ENCODE data around the gene NEU3.
"Not testable (repeated sequence)": the region's sequence is repeated elsewhere in the genome, so short reads cannot be mapped to it uniquely, and the experiment has no call there.

Gene NEU3

GRCh38 chr11:74984730-74985129 lies 4.0 kb upstream of the NEU3 start:
- no peak for DNase-seq (ENCODE audit: low read depth in 2 of 2)

DNA sequence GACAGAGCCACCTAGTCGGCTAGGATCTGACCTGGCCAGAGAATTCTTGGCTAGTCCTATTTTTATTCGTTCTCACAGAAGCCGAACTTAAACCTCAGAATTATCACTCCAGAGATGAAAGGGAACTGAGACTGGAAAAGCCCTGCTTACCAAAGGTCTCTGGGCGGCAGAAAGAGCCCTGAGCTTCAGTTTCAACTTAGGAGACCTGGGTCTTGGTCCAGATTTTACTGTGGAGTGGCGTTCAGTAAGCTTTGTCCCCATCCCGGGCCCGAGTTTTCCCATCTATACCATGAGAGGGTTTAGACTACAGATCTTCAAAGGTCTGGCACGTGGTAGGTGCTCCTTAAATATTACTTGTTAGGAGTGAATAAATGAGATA lies 516 bp downstream of the NEU3 start:
- no peak for DNase-seq (ENCODE audit: low read depth in 2 of 2)

DNA sequence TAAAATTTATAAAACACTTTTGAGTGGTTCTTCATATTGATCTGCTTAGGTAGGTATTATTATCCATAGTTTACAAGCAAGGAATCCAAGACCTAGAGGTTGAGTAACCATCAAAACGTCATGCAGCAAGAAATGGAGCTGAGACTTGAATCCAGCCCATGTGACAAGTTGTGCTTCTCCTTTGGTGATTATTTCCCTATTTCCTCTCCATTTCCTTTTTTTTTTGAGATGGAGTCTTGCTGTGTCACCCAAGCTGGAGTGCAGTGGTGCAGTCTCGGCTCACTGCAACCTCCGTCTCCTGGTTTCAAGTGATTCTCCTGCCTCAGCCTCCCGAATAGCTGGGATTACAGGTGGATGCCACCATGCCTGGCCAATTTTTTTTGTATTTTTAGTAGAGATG lies 1.4 kb downstream of the NEU3 start:
- not testable (repeated sequence) for DNase-seq (ENCODE audit: low read depth in 2 of 2)

DNA sequence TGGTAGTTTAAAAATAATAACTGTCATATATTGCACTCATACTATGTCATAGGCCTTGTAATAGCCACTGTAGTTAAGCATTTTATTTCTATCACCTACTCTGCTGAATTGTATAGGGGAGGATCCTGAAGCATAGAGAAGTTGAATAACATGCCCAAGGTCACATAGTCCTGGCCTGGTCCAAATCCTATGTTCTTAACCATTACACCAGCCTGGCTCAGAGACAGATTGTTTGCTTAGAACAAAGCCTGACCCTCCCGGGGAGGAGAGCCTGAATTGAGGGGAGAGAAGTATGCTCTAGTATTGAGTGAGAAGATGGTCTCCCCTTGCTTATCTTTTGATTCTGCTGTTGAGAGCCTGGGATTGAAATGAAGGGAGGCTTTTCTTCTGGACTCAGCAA lies 2.2 kb downstream of the NEU3 start:
- DNase-seq (ENCODE audit: low read depth in 2 of 2) = no peak

DNA sequence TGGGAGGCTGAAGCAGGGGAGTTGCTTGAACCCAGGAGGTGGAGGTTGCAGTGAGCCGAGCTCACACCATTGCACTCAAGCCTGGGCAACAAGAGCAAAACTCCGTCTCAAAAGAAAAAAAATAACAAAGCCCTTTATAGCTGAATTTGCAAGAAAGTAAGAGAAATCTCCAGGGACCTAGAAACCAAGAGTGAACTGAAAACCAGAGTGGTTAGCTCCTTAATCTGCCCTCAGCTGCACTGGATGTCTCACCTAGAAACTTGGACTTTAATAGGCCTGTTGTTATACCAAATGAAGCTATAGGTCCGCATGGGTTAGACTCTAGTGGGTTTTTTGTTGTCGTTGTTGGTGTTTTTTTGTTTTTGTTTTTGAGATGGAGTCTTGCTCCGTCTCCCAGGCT lies 4.1 kb downstream of the NEU3 start:
- no peak for DNase-seq (ENCODE audit: low read depth in 2 of 2)

DNA sequence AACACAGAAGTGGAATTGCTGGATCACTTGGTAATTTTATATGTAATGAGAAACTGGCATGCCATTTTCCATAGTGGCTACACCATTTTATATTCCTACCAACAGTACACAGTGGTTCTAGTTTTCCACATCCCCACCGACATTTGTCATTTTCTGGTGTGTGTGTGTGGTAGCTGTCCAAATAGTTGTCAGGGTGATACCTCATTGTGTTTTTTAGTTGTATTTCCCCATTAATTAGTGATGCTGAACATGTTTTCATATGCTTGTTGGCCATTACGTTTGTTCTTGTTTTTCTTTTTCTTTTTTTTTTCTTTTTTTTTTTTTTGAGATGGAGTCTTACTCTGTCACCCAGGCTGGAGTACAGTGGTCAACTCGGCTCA lies 12.2 kb downstream of the NEU3 start:
- DNase-seq (ENCODE audit: low read depth in 2 of 2) = no peak

DNA sequence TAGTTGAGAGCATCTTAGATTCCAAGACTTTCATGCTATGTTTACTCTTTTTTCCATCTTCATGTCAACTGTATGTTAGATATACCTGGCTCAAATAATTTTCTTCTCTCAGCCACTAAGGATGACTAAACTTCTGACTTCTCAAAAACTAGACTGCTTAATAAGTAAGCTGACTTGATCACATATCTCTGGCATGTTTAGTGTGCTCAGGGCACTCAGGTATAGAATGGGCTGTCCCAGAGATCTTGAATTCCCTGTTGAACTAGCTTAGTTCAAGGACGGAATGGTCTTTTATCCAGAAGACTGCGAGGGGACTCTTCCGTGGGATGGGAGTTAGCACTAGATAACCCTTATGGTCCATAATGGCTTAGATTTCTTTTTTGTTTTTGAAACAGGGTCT lies 13.0 kb downstream of the NEU3 start:
- no peak for DNase-seq (ENCODE audit: low read depth in 2 of 2)

GRCh38 chr11:75002516-75002915 lies 13.8 kb downstream of the NEU3 start:
- DNase-seq (ENCODE audit: low read depth in 2 of 2) = no peak

GRCh38 chr11:75004215-75004614 lies 15.5 kb downstream of the NEU3 start:
- DNase-seq (ENCODE audit: low read depth in 2 of 2) = no peak

DNA sequence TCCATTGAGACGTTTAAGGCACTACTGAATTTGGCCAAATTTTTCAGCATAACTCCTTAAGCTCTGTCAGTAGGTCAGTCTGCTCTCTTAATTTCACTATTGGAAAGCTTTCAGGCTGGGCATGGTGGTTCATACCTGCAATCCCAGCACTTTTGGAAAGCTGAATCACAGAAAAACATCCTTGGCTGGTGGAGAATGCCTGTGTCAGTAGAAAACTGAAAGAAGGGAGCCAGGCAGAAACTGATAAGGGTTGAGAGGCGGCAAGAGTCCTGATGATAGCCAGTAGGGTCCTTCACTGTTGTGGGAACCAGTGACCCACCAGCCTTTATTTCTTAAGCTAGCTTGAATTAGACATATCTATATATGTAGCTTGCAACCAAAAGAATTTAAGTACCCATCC lies 22.6 kb downstream of the NEU3 start:
- no peak for DNase-seq (ENCODE audit: low read depth in 2 of 2)

DNA sequence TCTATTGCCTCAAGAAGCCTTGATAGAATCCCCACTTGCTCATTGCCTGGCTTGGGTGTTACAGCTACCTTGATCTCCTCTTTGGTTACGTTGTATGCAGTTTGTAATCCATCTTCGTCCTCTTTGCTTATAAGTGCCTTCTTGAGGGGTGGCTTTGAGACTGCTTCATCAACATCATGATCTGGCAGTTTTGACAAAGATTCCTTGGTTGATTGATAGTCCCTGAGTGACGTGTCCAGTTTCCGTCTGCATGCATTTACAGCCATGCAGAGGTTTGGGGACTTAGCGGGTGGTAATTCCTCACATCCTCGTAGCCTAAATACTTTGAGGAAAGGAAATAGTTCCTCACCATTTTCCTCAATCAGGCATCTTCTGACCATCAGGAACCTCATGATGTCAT lies 23.1 kb downstream of the NEU3 start:
- DNase-seq (ENCODE audit: low read depth in 2 of 2) = no peak

- no peak for DNase-seq (ENCODE audit: low read depth in 2 of 2)
Observed at GRCh38 chr11:75013051-75013450, 24.3 kb downstream of the NEU3 start.

DNA sequence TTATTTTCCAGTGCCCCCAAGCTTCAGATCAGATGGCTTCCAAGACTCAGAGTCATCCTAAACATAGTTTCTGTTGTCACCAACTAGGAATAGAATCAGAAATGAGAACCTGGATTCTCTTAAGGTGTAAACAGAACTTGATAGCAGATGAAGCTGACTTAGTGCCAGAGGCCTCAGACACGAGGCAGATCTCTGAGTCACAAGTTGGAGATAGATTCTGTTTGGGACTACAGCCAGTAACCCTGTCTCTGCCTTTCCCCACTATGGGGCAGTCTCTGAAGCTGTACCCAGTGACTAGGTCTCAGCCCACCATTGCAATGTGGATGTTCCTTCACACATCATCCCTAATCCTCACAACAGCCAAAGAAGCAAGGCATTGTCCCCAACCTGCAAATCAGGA lies 25.4 kb downstream of the NEU3 start:
- DNase-seq (ENCODE audit: low read depth in 2 of 2) = no peak

DNA sequence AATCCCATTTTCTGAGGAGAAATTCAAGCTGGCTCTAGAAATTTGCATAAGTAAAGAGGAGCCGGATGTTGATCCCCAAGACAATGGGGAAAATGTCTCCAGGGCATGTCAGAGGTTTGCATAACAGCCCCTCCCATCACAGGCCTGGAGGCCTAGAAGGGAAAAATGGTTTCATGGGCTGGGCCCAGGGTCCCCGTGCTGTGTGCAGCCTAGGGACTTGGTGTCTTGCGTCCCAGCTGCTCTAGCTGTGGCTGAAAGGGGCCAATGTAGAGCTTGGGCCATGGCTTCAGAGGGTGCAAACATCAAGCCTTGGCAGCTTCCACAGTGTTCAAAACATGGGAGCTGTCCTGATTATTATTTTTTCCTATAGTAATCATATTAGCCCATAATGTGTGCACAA lies 30.5 kb downstream of the NEU3 start:
- DNase-seq (ENCODE audit: low read depth in 2 of 2) = not testable (repeated sequence)

DNA sequence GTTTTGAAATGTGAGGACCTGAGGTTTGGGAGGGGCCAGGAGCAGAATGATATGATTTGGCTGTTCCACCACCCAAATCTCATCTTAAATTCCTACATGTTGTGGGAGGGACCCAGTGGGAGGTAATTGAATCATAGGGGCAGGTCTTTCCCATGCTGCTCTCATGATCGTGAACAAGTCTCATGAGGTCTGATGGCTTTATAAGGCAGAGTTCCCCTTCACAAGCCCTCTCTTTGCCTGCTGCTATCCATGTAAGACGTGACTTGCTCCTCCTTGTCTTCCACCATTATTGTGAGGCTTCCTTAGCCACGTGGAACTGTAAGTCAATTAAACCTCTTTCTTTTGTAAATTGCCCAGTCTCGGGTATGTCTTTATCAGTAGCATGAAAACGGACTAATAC lies 31.6 kb downstream of the NEU3 start:
- not testable (repeated sequence) for DNase-seq (ENCODE audit: low read depth in 2 of 2)

DNA sequence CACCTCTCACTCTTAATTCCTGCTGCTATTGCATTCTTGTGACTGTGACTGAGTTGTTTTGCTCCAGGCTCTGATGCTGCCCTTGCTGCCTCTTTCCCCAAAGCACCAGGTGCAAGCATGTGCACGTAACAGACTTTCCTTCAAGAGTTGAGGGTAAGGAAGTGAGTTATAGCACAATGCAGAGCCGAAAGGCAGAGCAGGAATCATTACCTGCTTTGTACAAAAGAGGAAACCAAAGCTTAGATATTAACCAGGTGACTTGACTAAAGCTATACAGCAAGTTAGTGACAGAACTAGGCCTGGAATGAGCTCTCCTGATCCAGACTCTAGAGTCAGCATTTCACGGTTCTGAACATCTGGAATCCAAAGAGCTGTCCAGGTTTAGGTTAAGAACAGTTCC lies 33.6 kb downstream of the NEU3 start:
- no peak for DNase-seq (ENCODE audit: low read depth in 2 of 2)

- DNase-seq (ENCODE audit: low read depth in 2 of 2) = peak; percentile 44 to 47
Observed at GRCh38 chr11:75022759-75023396, 34.1 kb downstream of the NEU3 start.

DNA sequence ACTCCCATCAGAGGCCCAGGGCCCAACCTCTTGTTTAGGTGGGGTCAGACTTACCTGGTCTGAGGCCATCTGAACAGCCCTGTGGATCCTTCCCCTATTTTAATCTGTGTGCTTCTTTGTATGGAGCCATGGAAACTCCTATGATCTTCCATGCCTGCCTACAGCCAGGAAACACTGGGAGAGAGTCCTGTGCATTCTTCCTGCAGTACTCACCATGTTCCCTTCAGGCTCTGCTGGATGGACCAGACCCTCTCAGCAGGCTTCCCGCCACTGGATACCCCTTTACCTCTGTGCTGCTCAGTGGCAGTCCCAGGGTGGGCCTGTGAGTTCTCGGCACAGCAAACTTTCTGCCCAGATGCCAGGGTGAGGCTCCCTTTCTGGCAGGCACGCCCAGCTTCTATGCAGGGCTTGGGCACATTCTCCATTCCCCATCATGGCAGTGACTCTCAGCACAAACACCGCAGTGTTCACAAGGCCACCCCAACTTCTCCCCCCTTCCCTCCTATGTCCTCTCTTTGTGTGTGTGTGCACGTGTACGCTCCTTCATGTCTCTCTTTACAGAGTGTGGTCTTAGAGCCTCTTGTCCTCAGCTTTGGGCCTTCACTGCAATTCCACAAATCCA lies 34.8 kb downstream of the NEU3 start:
- DNase-seq (ENCODE audit: low read depth in 2 of 2) = no peak

DNA sequence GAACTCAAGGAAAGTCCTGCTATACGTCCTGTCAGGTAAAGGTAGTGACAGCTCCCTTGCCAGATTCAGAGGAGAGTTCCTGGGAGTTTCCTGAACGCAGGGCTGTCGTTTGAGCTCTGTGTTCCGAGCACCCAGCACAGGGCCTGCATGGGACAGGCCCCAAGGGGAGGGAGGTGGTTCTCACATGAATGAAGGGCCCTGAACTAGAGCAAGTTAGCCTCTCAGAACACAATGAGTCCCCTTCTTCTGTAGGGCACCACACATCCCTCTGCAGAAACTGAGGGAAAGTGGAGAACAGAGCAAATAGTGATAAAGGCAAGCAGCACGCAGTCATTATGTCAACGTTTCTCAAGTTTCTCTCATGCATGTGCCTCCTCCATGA lies 35.3 kb downstream of the NEU3 start:
- no peak for DNase-seq (ENCODE audit: low read depth in 2 of 2)

DNA sequence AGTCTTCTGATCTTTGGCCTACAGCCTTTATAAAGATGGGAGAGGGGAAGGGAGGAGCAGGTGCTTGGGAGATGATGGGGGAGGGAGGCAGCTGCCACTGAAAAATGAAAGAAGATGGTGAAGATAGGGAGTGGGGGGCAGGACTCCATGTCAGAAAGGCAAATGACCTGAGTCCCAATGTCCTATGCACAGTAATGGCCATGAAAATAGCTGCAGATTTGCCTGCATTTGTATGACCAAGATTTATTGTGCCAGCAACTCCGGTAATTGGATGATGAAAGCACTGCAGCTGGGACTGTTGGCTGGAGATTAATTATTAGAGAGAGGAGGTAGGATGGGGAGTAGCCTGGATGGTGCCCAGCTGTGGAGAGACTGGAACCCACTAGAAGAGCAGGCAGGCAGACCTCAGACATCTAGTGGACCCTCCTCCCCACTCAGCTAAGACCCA lies 36.1 kb downstream of the NEU3 start:
- no peak for DNase-seq (ENCODE audit: low read depth in 2 of 2)

DNA sequence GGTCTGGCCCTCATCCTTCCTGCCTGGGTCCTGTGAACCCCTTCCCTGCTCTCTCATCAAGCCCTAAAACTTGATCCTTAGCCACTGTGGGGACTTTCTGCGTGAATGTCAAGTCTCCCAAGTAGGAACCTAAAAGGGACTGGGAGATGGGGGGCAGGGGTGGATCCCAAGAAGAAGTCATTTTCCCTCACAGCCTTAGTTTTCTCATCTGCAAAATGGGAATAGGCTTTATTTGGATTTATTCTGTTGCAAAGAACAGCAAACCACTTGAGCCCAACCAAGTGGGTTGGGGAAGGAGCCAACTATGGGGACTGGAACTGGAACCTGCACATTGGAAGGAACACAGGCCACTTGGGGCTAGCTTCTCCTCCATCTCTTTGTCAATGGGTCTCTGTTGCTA lies 36.8 kb downstream of the NEU3 start:
- DNase-seq (ENCODE audit: low read depth in 2 of 2) = no peak

- DNase-seq (ENCODE audit: low read depth in 2 of 2) = no peak
Observed at GRCh38 chr11:75028321-75028720, 39.6 kb downstream of the NEU3 start.

DNA sequence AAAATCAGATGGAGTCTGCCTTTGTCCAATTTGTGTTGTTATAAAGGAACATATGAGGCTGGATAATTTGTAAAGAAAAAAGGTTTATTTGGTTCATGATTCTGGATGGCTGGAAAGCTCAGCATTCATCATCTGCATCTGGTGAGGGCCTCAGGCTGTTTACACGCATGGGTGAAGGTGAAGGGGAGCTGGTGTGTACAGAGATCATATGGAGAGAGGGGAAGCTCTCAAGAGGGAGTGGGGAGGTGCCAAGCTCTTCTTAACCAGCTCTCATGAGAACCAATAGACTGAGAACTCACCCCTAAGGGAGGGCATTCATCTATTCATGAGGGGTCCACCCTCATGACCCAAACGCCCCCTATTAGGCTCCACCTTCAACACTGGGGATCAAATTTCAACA lies 40.0 kb downstream of the NEU3 start:
- DNase-seq (ENCODE audit: low read depth in 2 of 2) = no peak

Measured in activated CD8-positive, alpha-beta memory T cell treated with anti-CD3 and anti-CD28 coated beads for 4 hours (primary cell).